ENCODE data around the gene SUSD1. TPM values are rescaled to one million over a fixed set of nuclear protein-coding genes. Genes with fewer than 3 reads are reported as not detected.

Gene SUSD1
- total and polyA plus RNA-seq, 4 donors, result 1.2 to 19.0 (median 3.2) TPM

GRCh38 chr9:112065806-112066606 is 109.1 kb downstream of the SUSD1 start (continued):
- TF ChIP-seq FOXA2 (IDR thresholded peaks at IDR 0.05) (peak; percentile 82), HNF4A (conservative IDR thresholded peaks at IDR 0.05) (peak; percentile 57 to 87), MAX (IDR thresholded peaks at IDR 0.05) (peak; percentile 43), GABPA (IDR thresholded peaks at IDR 0.05 in 1 of 2, conservative IDR thresholded peaks at IDR 0.05 in 1 of 2) (no peak), NR2F2 (IDR thresholded peaks at IDR 0.05) (no peak), FOXA1 (IDR thresholded peaks at IDR 0.05) (peak; percentile 38), EGR1 (IDR thresholded peaks at IDR 0.05; ENCODE audit: low read depth in 2 of 2) (peak in 1 of 2 donors; percentile 42), RXRA (IDR thresholded peaks at IDR 0.05) (peak; percentile 34 to 92)

DNA sequence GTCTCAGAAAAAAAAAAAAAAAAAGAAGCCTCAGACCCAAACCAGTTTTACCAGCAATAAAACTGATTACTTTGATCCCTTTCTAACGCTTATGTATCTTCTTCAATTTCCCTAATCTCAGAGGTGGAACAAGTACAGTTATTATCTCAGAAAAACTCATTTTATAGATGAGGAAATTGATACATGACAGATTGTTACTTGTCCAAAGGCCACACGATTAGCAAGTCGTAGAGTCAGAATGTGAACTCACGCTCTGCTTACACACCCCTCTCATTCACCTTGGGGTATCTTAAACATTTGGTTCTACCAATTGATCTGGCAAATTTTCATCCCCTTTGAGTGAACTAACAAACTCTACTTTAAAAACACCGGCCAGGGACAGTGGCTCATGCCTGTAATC is 110.2 kb downstream of the SUSD1 start:
- 70% methylated on average over 5 of the region's 5 CpGs for WGBS
- H3K36me3 ChIP-seq (ENCODE audit: control insufficient read depth in 4 of 4, insufficient read depth in 3 of 4, low read depth in 1 of 4, low read length in 3 of 4), result no peaks in the 10 kb centered on the region
- H3K27ac ChIP-seq (ENCODE audit: low read depth in 1 of 2, low read length in 2 of 2), result peak overlapping the region; percentile 75 to 78
- no peak overlapping the region for H3K9ac ChIP-seq (ENCODE audit: low read depth in 1 of 2, low read length in 2 of 2)
- H3K27me3 ChIP-seq (ENCODE audit: control insufficient read depth in 4 of 4, insufficient read depth in 4 of 4, low read length in 3 of 4), result no peaks in the 10 kb centered on the region
- H3K4me3 ChIP-seq (ENCODE audit: low read depth in 1 of 3, low read length in 3 of 3), result no peak overlapping the region
- TF ChIP-seq HNF4G (IDR thresholded peaks at IDR 0.05) (no peak), RAD21 (IDR thresholded peaks at IDR 0.05) (no peak), JUND (IDR thresholded peaks at IDR 0.05) (no peak), FOXA1 (IDR thresholded peaks at IDR 0.05) (no peak), HNF4A (conservative IDR thresholded peaks at IDR 0.05) (no peak), YY1 (IDR thresholded peaks at IDR 0.05) (no peak), NR2F2 (IDR thresholded peaks at IDR 0.05) (no peak), ATF3 (IDR thresholded peaks at IDR 0.05) (no peak), GABPA (IDR thresholded peaks at IDR 0.05 in 1 of 2, conservative IDR thresholded peaks at IDR 0.05 in 1 of 2) (no peak)
- TF ChIP-seq, protein P1, sequence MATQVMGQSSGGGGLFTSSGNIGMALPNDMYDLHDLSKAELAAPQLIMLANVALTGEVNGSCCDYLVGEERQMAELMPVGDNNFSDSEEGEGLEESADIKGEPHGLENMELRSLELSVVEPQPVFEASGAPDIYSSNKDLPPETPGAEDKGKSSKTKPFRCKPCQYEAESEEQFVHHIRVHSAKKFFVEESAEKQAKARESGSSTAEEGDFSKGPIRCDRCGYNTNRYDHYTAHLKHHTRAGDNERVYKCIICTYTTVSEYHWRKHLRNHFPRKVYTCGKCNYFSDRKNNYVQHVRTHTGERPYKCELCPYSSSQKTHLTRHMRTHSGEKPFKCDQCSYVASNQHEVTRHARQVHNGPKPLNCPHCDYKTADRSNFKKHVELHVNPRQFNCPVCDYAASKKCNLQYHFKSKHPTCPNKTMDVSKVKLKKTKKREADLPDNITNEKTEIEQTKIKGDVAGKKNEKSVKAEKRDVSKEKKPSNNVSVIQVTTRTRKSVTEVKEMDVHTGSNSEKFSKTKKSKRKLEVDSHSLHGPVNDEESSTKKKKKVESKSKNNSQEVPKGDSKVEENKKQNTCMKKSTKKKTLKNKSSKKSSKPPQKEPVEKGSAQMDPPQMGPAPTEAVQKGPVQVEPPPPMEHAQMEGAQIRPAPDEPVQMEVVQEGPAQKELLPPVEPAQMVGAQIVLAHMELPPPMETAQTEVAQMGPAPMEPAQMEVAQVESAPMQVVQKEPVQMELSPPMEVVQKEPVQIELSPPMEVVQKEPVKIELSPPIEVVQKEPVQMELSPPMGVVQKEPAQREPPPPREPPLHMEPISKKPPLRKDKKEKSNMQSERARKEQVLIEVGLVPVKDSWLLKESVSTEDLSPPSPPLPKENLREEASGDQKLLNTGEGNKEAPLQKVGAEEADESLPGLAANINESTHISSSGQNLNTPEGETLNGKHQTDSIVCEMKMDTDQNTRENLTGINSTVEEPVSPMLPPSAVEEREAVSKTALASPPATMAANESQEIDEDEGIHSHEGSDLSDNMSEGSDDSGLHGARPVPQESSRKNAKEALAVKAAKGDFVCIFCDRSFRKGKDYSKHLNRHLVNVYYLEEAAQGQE (IDR thresholded peaks at IDR 0.05), result no peak
- no peaks in the 10 kb centered on the region for H3K9me3 ChIP-seq (ENCODE audit: control insufficient read depth in 4 of 4, low read length in 3 of 4)
- peaks cover 0 to 35% (median 11%) of the 10 kb centered on the region in 4 donors for H3K4me1 ChIP-seq (ENCODE audit: control insufficient read depth in 4 of 4, insufficient read depth in 4 of 4, low read length in 3 of 4)
- no peak for DNase-seq (ENCODE audit: low spot score)

DNA sequence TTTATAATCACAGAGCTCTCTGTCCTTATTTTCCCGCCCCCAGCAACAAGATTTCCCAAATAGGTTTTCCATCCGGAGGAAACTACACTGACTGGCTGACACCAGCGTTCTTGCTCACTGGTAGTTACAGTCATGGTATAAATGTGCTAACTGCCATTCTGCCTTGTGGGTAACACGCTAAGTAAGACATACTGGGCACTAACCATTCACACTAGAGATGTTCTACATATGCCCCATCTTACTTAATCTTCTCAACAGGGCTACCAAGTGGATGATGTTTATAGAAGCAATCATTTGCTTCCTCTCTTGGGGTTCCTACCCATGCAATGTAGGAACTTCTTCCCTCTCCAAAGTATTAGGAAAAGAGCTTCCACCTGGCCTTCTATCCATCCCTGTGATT is 111.5 kb downstream of the SUSD1 start:
- Histone ChIP-seq H3K27ac (ENCODE audit: low read depth in 1 of 2, low read length in 2 of 2) (peak overlapping the region in 1 of 2 donors; percentile 22), H3K27me3 (ENCODE audit: control insufficient read depth in 4 of 4, insufficient read depth in 4 of 4, low read length in 3 of 4) (no peaks in the 10 kb centered on the region), H3K9me3 (ENCODE audit: control insufficient read depth in 4 of 4, low read length in 3 of 4) (no peaks in the 10 kb centered on the region), H3K9ac (ENCODE audit: low read depth in 1 of 2, low read length in 2 of 2) (no peak overlapping the region), H3K36me3 (ENCODE audit: control insufficient read depth in 4 of 4, insufficient read depth in 3 of 4, low read depth in 1 of 4, low read length in 3 of 4) (no peaks in the 10 kb centered on the region), H3K4me3 (ENCODE audit: low read depth in 1 of 3, low read length in 3 of 3) (no peak overlapping the region), H3K4me1 (ENCODE audit: control insufficient read depth in 4 of 4, insufficient read depth in 4 of 4, low read length in 3 of 4) (peaks cover 3 to 38% (median 14%) of the 10 kb centered on the region in 4 donors)
- DNase-seq (ENCODE audit: low spot score), result no peak
- TF ChIP-seq NR2F2 (IDR thresholded peaks at IDR 0.05), result no peak
- TF ChIP-seq HNF4G (IDR thresholded peaks at IDR 0.05), result no peak
- TF ChIP-seq TAF1 (conservative IDR thresholded peaks at IDR 0.05), result no peak
- no peak for TF ChIP-seq GABPA (IDR thresholded peaks at IDR 0.05 in 1 of 2, conservative IDR thresholded peaks at IDR 0.05 in 1 of 2)
- TF ChIP-seq SP1 (IDR thresholded peaks at IDR 0.05), result no peak
- no peak for TF ChIP-seq EGR1 (IDR thresholded peaks at IDR 0.05; ENCODE audit: low read depth in 2 of 2)
- TF ChIP-seq FOXA2 (IDR thresholded peaks at IDR 0.05), result no peak
- TF ChIP-seq MAX (IDR thresholded peaks at IDR 0.05), result no peak
- no peak for TF ChIP-seq CTCF (IDR thresholded peaks at IDR 0.05; ENCODE audit: low read depth, low read length, missing input control)
- TF ChIP-seq, protein P1 (IDR thresholded peaks at IDR 0.05), result no peak
- no peak for TF ChIP-seq RAD21 (IDR thresholded peaks at IDR 0.05)
- TF ChIP-seq JUND (IDR thresholded peaks at IDR 0.05), result no peak
- TF ChIP-seq YY1 (IDR thresholded peaks at IDR 0.05), result no peak
- TF ChIP-seq FOXA1 (IDR thresholded peaks at IDR 0.05), result no peak
- TF ChIP-seq RXRA (IDR thresholded peaks at IDR 0.05), result no peak
- no peak for TF ChIP-seq ATF3 (IDR thresholded peaks at IDR 0.05)
- TF ChIP-seq HNF4A (conservative IDR thresholded peaks at IDR 0.05), result no peak
- WGBS, result 98% methylated on average over 4 of the region's 4 CpGs

Measured in liver (tissue), 9 donors.